Stimulated activated CD4-positive, alpha-beta T cell treated with anti-CD3 and anti-CD28 coated beads, Interleukin-1b, Interleukin-23, amount 100 ng/mL, for 4 hours (primary cell): ENCODE results near the gene MTHFD2L.
"Not testable (repeated sequence)": the region's sequence is repeated elsewhere in the genome, so short reads cannot be mapped to it uniquely, and the experiment has no call there.

Source experiments
- DNase-seq, 2 donors: peaks; one replicate each; pipeline ENCODE4 v3.0.0-alpha.2; 2020; ENCODE audit warnings: low read depth in 2 of 2

MTHFD2L gene

GRCh38 chr4:74157561-74158465 is at the start of gene MTHFD2L:
MTHFD2L (plus strand) TSS chr4:74158118; CDS start chr4:74158139, 21 bp downstream.
- peak; percentile 65 to 77 for DNase-seq

GRCh38 chr4:74108457-74109115 is 49.3 kb upstream of the MTHFD2L start:
- DNase-seq, result no peak

- DNase-seq, result no peak
Measured at GRCh38 chr4:74109116-74109869, 48.6 kb upstream of the MTHFD2L start.

- DNase-seq, result no peak
Measured at GRCh38 chr4:74109870-74110605, 47.9 kb upstream of the MTHFD2L start.

GRCh38 chr4:74110670-74111069 is 47.2 kb upstream of the MTHFD2L start:
- DNase-seq, result no peak

- no peak for DNase-seq
Measured at GRCh38 chr4:74111306-74111975, 46.5 kb upstream of the MTHFD2L start.

GRCh38 chr4:74111990-74112389 is 45.9 kb upstream of the MTHFD2L start:
- no peak for DNase-seq

GRCh38 chr4:74112399-74113105 is 45.4 kb upstream of the MTHFD2L start:
- DNase-seq, result no peak

- no peak for DNase-seq
Measured at GRCh38 chr4:74114234-74114633, 43.7 kb upstream of the MTHFD2L start.

GRCh38 chr4:74117024-74117534 is 40.8 kb upstream of the MTHFD2L start:
- no peak for DNase-seq

- DNase-seq, result no peak
Measured at GRCh38 chr4:74118600-74119338, 39.1 kb upstream of the MTHFD2L start.

GRCh38 chr4:74120086-74120485 is 37.8 kb upstream of the MTHFD2L start:
- no peak for DNase-seq

- DNase-seq, result no peak
Measured at GRCh38 chr4:74121643-74122579, 36.0 kb upstream of the MTHFD2L start.

GRCh38 chr4:74123065-74123728 is 34.7 kb upstream of the MTHFD2L start:
- DNase-seq, result no peak

GRCh38 chr4:74125029-74125428 is 32.9 kb upstream of the MTHFD2L start:
- no peak for DNase-seq

- no peak for DNase-seq
Measured at GRCh38 chr4:74127745-74128144, 30.2 kb upstream of the MTHFD2L start.

- DNase-seq, result not testable (repeated sequence)
Measured at GRCh38 chr4:74130843-74131242, 27.1 kb upstream of the MTHFD2L start.

- DNase-seq, result not testable (repeated sequence)
Measured at GRCh38 chr4:74132188-74132587, 25.7 kb upstream of the MTHFD2L start.
